Activated CD4-positive, alpha-beta T cell treated with anti-CD3 and anti-CD28 coated beads, Interleukin-2, amount 50 U/mL, for 16 hours (primary cell): Measurements from ENCODE around the gene SH3BP5.

Source experiments
- DNase-seq: peaks from one replicate; pipeline ENCODE4 v3.0.0-alpha.2; 2020

Gene SH3BP5

GRCh38 chr3:15294929-15295328, 37.5 kb downstream of the SH3BP5 start:
- no peak for DNase-seq

GRCh38 chr3:15292765-15293522, 39.4 kb downstream of the SH3BP5 start:
- DNase-seq = no peak

- DNase-seq = peak; percentile 80
These were observed 40.5 kb downstream of the SH3BP5 start for GRCh38 chr3:15291589-15292541.

GRCh38 chr3:15290736-15291135, 41.6 kb downstream of the SH3BP5 start:
- no peak for DNase-seq

- DNase-seq = no peak
These were observed 42.7 kb downstream of the SH3BP5 start for GRCh38 chr3:15289661-15290060.

GRCh38 chr3:15288331-15289035, 43.9 kb downstream of the SH3BP5 start:
- DNase-seq = no peak

- no peak for DNase-seq
These were observed 44.6 kb downstream of the SH3BP5 start for GRCh38 chr3:15287565-15288330.

GRCh38 chr3:15286022-15286421, 46.4 kb downstream of the SH3BP5 start:
- DNase-seq = no peak

- DNase-seq = no peak
These were observed 48.1 kb downstream of the SH3BP5 start for GRCh38 chr3:15284121-15284889.

GRCh38 chr3:15283702-15284101, 48.7 kb downstream of the SH3BP5 start:
- no peak for DNase-seq

- DNase-seq = no peak
These were observed 50.6 kb downstream of the SH3BP5 start for GRCh38 chr3:15281817-15282216.

- DNase-seq = no peak
These were observed 51.4 kb downstream of the SH3BP5 start for GRCh38 chr3:15280853-15281532.

- DNase-seq = no peak
These were observed 52.5 kb downstream of the SH3BP5 start for GRCh38 chr3:15279671-15280402.

- no peak for DNase-seq
These were observed 53.2 kb downstream of the SH3BP5 start for GRCh38 chr3:15279205-15279604.

GRCh38 chr3:15277861-15278500, 54.4 kb downstream of the SH3BP5 start:
- no peak for DNase-seq

- no peak for DNase-seq
These were observed 56.2 kb downstream of the SH3BP5 start for GRCh38 chr3:15276028-15276724.

GRCh38 chr3:15273227-15273626, 59.2 kb downstream of the SH3BP5 start:
- no peak for DNase-seq

- DNase-seq = no peak
These were observed 59.8 kb downstream of the SH3BP5 start for GRCh38 chr3:15272426-15273196.
